Measurements from ENCODE around the gene AFDN. TPM values are rescaled to one million over a fixed set of nuclear protein-coding genes. Genes with fewer than 3 reads are reported as not detected.

The AFDN gene
- total RNA-seq, 1 experiment from 2014 or later = 182 TPM

- POLR2A ChIA-PET = no interaction called here
These were observed 69.9 kb downstream of the AFDN start for GRCh38 chr6:167896648-167897047.

GRCh38 chr6:167898673-167899311, 72.1 kb downstream of the AFDN start:
- no peaks in the 10 kb centered on the region for H3K4me1 Mint-ChIP-seq
- peak; percentile 34; the same call in 1 of the 2 replicates for ATAC-seq
- TF ChIP-seq ETV6 (CRISPR knock-in tag; IDR thresholded peaks at IDR 0.05) (no peak), SMAD4 (CRISPR knock-in tag; IDR thresholded peaks at IDR 0.05) (no peak), CDX4 (CRISPR knock-in tag; IDR thresholded peaks at IDR 0.05; ENCODE audit: borderline replicate concordance) (no peak), ZBTB43 (CRISPR knock-in tag; IDR thresholded peaks at IDR 0.05) (no peak), JAZF1 (CRISPR knock-in tag; IDR thresholded peaks at IDR 0.05) (no peak), TEAD1 (CRISPR knock-in tag; IDR thresholded peaks at IDR 0.05) (no peak), FOXP4 (CRISPR knock-in tag; IDR thresholded peaks at IDR 0.05) (no peak), SMAD3 (CRISPR knock-in tag; IDR thresholded peaks at IDR 0.05; ENCODE audit: borderline replicate concordance) (no peak)
- DNase-seq (ENCODE audit: low spot score) = no peak
- no peak overlapping the region for H3K4me3 Mint-ChIP-seq
- peaks cover 37% of the 10 kb centered on the region for H3K36me3 Mint-ChIP-seq
- ChIA-PET CTCF (interaction anchor here (0.6 to 0.8 kb wide), 3 partner anchors 30 to 70 kb away, joined by 3 read pairs; no protein-coding TSS in a partner anchor), POLR2A (interaction anchor here (0.5 kb wide), 1 partner anchor 409 kb away, joined by 3 read pairs; no protein-coding TSS in a partner anchor)
- no peaks in the 10 kb centered on the region for H3K9me3 Mint-ChIP-seq
- no peak overlapping the region for H3K27ac Mint-ChIP-seq
- no peaks in the 10 kb centered on the region for H3K27me3 Mint-ChIP-seq (ENCODE audit: low read depth)

More at GRCh38 chr6:167896648-167897047, 69.9 kb downstream of the AFDN start:
- CTCF ChIA-PET = no interaction called here
- Mint-ChIP-seq H3K27me3 (ENCODE audit: low read depth) (no peaks in the 10 kb centered on the region), H3K4me3 (no peak overlapping the region), H3K36me3 (peaks cover 23% of the 10 kb centered on the region), H3K27ac (no peak overlapping the region), H3K4me1 (no peaks in the 10 kb centered on the region), H3K9me3 (no peaks in the 10 kb centered on the region)
- no peak for TF ChIP-seq FOXJ3 (CRISPR knock-in tag; IDR thresholded peaks at IDR 0.05; ENCODE audit: borderline replicate concordance)
- TF ChIP-seq ZNF425 (CRISPR knock-in tag; conservative IDR thresholded peaks at IDR 0.05) = no peak
- TF ChIP-seq GRHL2 (CRISPR knock-in tag; IDR thresholded peaks at IDR 0.05; ENCODE audit: insufficient replicate concordance, severe bottlenecking) = no peak
- no peak for TF ChIP-seq ZNF423 (CRISPR knock-in tag; IDR thresholded peaks at IDR 0.05)
- no peak for TF ChIP-seq ATF1 (CRISPR knock-in tag; IDR thresholded peaks at IDR 0.05)
- DNase-seq (ENCODE audit: low spot score) (no peak), ATAC-seq (no peak)

- DNase-seq (ENCODE audit: low spot score) (no peak), ATAC-seq (peak; percentile 55; the same call in 1 of the 2 replicates)
- ChIA-PET POLR2A (interaction anchor here (0.6 kb wide), 1 partner anchor 34 kb away, joined by 3 read pairs; no protein-coding TSS in a partner anchor), CTCF (interaction anchor here (0.6 kb wide), 1 partner anchor 1173 kb away, joined by 3 read pairs; no protein-coding TSS in a partner anchor)
- Mint-ChIP-seq H3K4me3 (no peak overlapping the region), H3K36me3 (peaks cover 45% of the 10 kb centered on the region), H3K4me1 (peaks cover 3% of the 10 kb centered on the region; the same call in 1 of the 2 replicates), H3K27ac (peak overlapping the region; percentile 68), H3K9me3 (no peaks in the 10 kb centered on the region), H3K27me3 (ENCODE audit: low read depth) (no peaks in the 10 kb centered on the region)
- TF ChIP-seq MLX (CRISPR knock-in tag; IDR thresholded peaks at IDR 0.05) (no peak), GTF2I (CRISPR knock-in tag; conservative IDR thresholded peaks at IDR 0.05) (no peak), GRHL2 (CRISPR knock-in tag; IDR thresholded peaks at IDR 0.05; ENCODE audit: insufficient replicate concordance, severe bottlenecking) (no peak), STAT6 (CRISPR knock-in tag; conservative IDR thresholded peaks at IDR 0.05; ENCODE audit: low read depth) (no peak), ZNF512 (CRISPR knock-in tag; IDR thresholded peaks at IDR 0.05; ENCODE audit: borderline replicate concordance) (no peak), NFATC4 (CRISPR knock-in tag; IDR thresholded peaks at IDR 0.05) (no peak), TCF7 (CRISPR knock-in tag; IDR thresholded peaks at IDR 0.05; ENCODE audit: low read depth) (no peak), ZNF423 (CRISPR knock-in tag; IDR thresholded peaks at IDR 0.05) (no peak), TEAD4 (CRISPR knock-in tag; IDR thresholded peaks at IDR 0.05) (no peak)
These were observed 78.1 kb downstream of the AFDN start for GRCh38 chr6:167904791-167905190.
